GM12878 (cell line): ENCODE results near the gene PTPRN2. TPM values are rescaled to one million over a fixed set of nuclear protein-coding genes. Genes with fewer than 3 reads are reported as not detected.

Experiments
- ATAC-seq: fragments of 200-7000 bp; cut with Tn5 transposase; 3 replicates; pipeline ENCODE4 v1.9.1; 2020; ENCODE audit warnings: mild to moderate bottlenecking, moderate library complexity
- BruUV-seq: library from RNA; stranded (reverse); fragments of 400-500 nt; replicated peaks from 2 replicates; lab custom pipeline; 2021; lab: Mats Ljungman, UMichigan
- CTCF ChIA-PET: fragments of 300-600 bp; sonication (Branson Sonifier 250); formaldehyde crosslinking; extraction: SDS; loops from one replicate; lab custom pipeline; 2021; ENCODE audit warnings: inconsistent platforms; lab: Yijun Ruan, JAX
- POLR2A ChIA-PET: fragments of 350-600 bp; formaldehyde crosslinking; extraction: SDS; loops from one replicate; lab custom pipeline; 2021; ENCODE audit warnings: inconsistent platforms; lab: Charles Lee
- RAD21 ChIA-PET: fragments of 300-600 bp; sonication (Branson Sonifier 250); formaldehyde crosslinking; loops from one replicate; lab custom pipeline; 2023; ENCODE audit warnings: antibody characterized with exemption; ENCODE audit not compliant: unreplicated experiment; lab: Charles Lee
- SMC1A ChIA-PET: fragments of 300-600 bp; sonication (Branson Sonifier 250); formaldehyde crosslinking; loops from one replicate; lab custom pipeline; 2023; ENCODE audit not compliant: unreplicated experiment, uncharacterized antibody; lab: Charles Lee
- DNase-seq: peaks from one replicate; pipeline ENCODE4 v3.0.0-alpha.2; 2011; ENCODE audit warnings: low read depth, low spot score
- FAIRE-seq: peaks from 3 replicates; lab custom pipeline; 2011; peaks lifted over from hg19 to GRCh38; lab: Jason Lieb, UNC
- H2AFZ ChIP-seq: 2 replicates; pipeline ENCODE4 v1.6.0; 2011; ENCODE audit warnings: low read depth, low read length, control low read depth; ENCODE audit not compliant: control insufficient read depth
- H3K27ac ChIP-seq: 2 replicates; pipeline ENCODE4 v1.5.1; 2011; ENCODE audit warnings: control low read depth; ENCODE audit not compliant: control insufficient read depth, insufficient read depth
- H3K27me3 ChIP-seq, 2 experiments: replicated peaks in 1 of 2; 2 replicates each; pipeline versions ENCODE4 v1.6.0 to v1.6.1; 2011; ENCODE audit warnings: low read length in 1 of 2; ENCODE audit not compliant: control insufficient read depth in 2 of 2, insufficient read depth in 2 of 2
- H3K36me3 ChIP-seq, 2 experiments: 2 replicates each; pipeline ENCODE4 v1.5.1; 2011; ENCODE audit warnings: low read length in 1 of 2; ENCODE audit not compliant: control insufficient read depth in 2 of 2, insufficient read depth in 2 of 2
- H3K4me1 ChIP-seq: 2 replicates; pipeline ENCODE4 v1.6.1; 2011; ENCODE audit warnings: mild to moderate bottlenecking, low read length, moderate library complexity, mixed read lengths; ENCODE audit not compliant: control insufficient read depth, insufficient read depth
- H3K4me2 ChIP-seq: 2 replicates; pipeline ENCODE4 v1.6.0; 2011; ENCODE audit warnings: control low read depth; ENCODE audit not compliant: control insufficient read depth, insufficient read depth
- H3K4me3 ChIP-seq: fragments of 200-600 bp; sonication (generic); 2 replicates; pipeline ENCODE4 v1.5.1; 2016
- H3K79me2 ChIP-seq: 2 replicates; pipeline ENCODE4 v1.6.0; 2011; ENCODE audit warnings: low read length; ENCODE audit not compliant: control insufficient read depth, insufficient read depth
- H3K9ac ChIP-seq: 2 replicates; pipeline ENCODE4 v1.8.0; 2011; ENCODE audit warnings: low read length, control low read depth, mixed read lengths; ENCODE audit not compliant: control insufficient read depth, insufficient read depth
- H3K9me3 ChIP-seq: replicated peaks from 3 replicates; pipeline ENCODE4 v1.5.1; 2011; ENCODE audit warnings: mild to moderate bottlenecking, low read length; ENCODE audit not compliant: control insufficient read depth, insufficient read depth
- H4K20me1 ChIP-seq: 2 replicates; pipeline ENCODE4 v1.6.0; 2011; ENCODE audit not compliant: control insufficient read depth, insufficient read depth
- ATF2 ChIP-seq: IDR thresholded peaks from 2 replicates; pipeline ENCODE4 v1.6.1; 2012; ENCODE audit warnings: low read length, inconsistent platforms
- FOXK2 ChIP-seq: fragments of 450-650 bp; IDR thresholded peaks from 2 replicates; pipeline ENCODE4 v1.6.1; 2017; ENCODE audit warnings: mild to moderate bottlenecking, moderate library complexity
- MAX ChIP-seq: IDR thresholded peaks from 2 replicates; pipeline ENCODE4 v1.6.1; 2012; ENCODE audit warnings: low read depth, low read length, improper control_type of control experiment
- MYC ChIP-seq: IDR thresholded peaks from 2 replicates; pipeline ENCODE4 v1.6.1; 2011; ENCODE audit warnings: mild to moderate bottlenecking, low read length, moderate library complexity, inconsistent platforms; ENCODE audit not compliant: insufficient read depth, insufficient replicate concordance, insufficient read length, severe bottlenecking
- WGBS: methylation state at CpG from one replicate; pipeline ENCODE4 v1.1.6; 2016; ENCODE audit warnings: low lambda C conversion rate; ENCODE audit not compliant: insufficient replicate concordance, insufficient coverage; ENCODE audit errors: missing lambda C conversion rate; 5-methylcytosine and 5-hydroxymethylcytosine counted together
- in situ Hi-C: fragments of 300-500 bp; cut with MboI; formaldehyde crosslinking; loops from 9 replicates; pipeline ENCODE4 v1.14.3; 2018; ENCODE audit warnings: mixed read lengths
- intact Hi-C: fragments of 100-400 bp; cut with micrococcal nuclease; formaldehyde crosslinking; loops from one replicate; pipeline ENCODE4 v1.14.2; 2022; ENCODE audit not compliant: unreplicated experiment
- polyA plus RNA-seq, 11 experiments: library from polyadenylated mRNA; depleted of rRNA in 4 of 11; unstranded in 6 of 11; stranded (reverse) in 5 of 11; fragments of >200 nt; fragmentation: Nextera tagmentation in 4 of 11; fragmentation: Illumina TruSeq in 1 of 11; extraction: Ambion mirVana in 4 of 11; extraction: Trizol in 1 of 11; gene quantifications; 1 replicate in 1 of 11; 2 replicates in 10 of 11; pipeline versions ENCODE4 v1.2.1 to v1.2.3, GENCODE V29; 2011 to 2016; ENCODE audit warnings: inconsistent platforms in 2 of 11, missing spikeins in 2 of 11, low read depth in 1 of 11
- total RNA-seq, 4 experiments: library from RNA; depleted of rRNA in 3 of 4; stranded (reverse); fragments of >200 nt in 3 of 4; fragmentation: Illumina TruSeq in 1 of 4; extraction: Trizol in 1 of 4; gene quantifications; 2 replicates each; pipeline versions ENCODE4 v1.2.1 to v1.2.3, GENCODE V29; 2013 to 2021

PTPRN2 gene
- total and polyA plus RNA-seq, 10 of the 15 experiments (the other 5 are each of a cell fraction or from before 2014, with no cell fraction given) = 5.4 TPM; not detected in 9

DNA sequence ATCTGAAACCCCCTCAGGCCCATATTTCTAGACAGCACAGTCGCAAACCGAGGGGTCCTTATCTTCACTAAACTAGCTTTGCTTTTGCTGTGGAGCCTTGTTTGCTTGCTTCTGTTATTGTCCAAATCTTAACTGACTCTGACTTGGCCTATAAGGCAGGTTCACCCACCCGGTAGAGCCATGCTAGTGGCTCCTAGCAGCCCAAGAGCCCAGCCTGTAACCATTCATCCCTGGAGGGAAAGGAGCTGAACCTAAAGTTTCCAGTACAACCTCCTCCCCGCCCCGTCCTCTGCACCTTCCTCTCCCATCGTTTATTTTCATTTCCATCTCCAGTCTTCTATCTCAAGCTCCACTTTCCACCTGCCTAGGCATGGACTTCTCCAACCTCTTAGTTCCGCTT lies 345.7 kb downstream of the PTPRN2 start:
- 22% methylated on average over 7 of the region's 7 CpGs for WGBS
- Histone ChIP-seq H2AFZ (no peak overlapping the region), H3K9me3 (no peaks in the 10 kb centered on the region; the same call in 2 of the 3 replicates), H3K4me2 (no peak overlapping the region), H3K79me2 (no peaks in the 10 kb centered on the region), H3K9ac (no peak overlapping the region), H3K36me3 (no peaks in the 10 kb centered on the region), H3K4me3 (no peak overlapping the region), H4K20me1 (no peaks in the 10 kb centered on the region), H3K27me3 (no peaks in the 10 kb centered on the region), H3K27ac (no peak overlapping the region), H3K4me1 (no peaks in the 10 kb centered on the region)
- FAIRE-seq = no peak
- no peak for DNase-seq
- ATAC-seq = no peak
- POLR2A ChIA-PET = no interaction called here
- in situ Hi-C loops = no loop called here
- CTCF ChIA-PET = no interaction called here
- RAD21 ChIA-PET = no interaction called here
- TF ChIP-seq ATF2 = no peak
- no peak for TF ChIP-seq MAX
- no peak for TF ChIP-seq FOXK2
- SMC1A ChIA-PET = no interaction called here
- intact Hi-C loops = no loop called here
- no TSS peak for BruUV-seq

- intact Hi-C loops = no loop called here
- DNase-seq = no peak
- H3K27me3 ChIP-seq = no peaks in the 10 kb centered on the region
- no peak for TF ChIP-seq MYC
- TF ChIP-seq, all 136 proteins: peak for 0
- H3K4me3 ChIP-seq = no peak overlapping the region
- H3K9me3 ChIP-seq = no peaks in the 10 kb centered on the region; the same call in 2 of the 3 replicates
- FAIRE-seq (no peak), ATAC-seq (no peak)
- 21% methylated on average over 3 of the region's 3 CpGs for WGBS
- no peaks in the 10 kb centered on the region for H3K4me1 ChIP-seq
- no peak overlapping the region for H2AFZ ChIP-seq
- H3K4me2 ChIP-seq = no peak overlapping the region
- no peaks in the 10 kb centered on the region for H3K79me2 ChIP-seq
- ChIA-PET CTCF (no interaction called here), SMC1A (no interaction called here), RAD21 (no interaction called here), POLR2A (no interaction called here)
- H4K20me1 ChIP-seq = no peaks in the 10 kb centered on the region
- BruUV-seq = no TSS peak
- in situ Hi-C loops = no loop called here
- H3K27ac ChIP-seq = no peak overlapping the region
- H3K36me3 ChIP-seq = no peaks in the 10 kb centered on the region
- H3K9ac ChIP-seq = no peak overlapping the region
Observed at GRCh38 chr7:158240801-158241200, 346.8 kb downstream of the PTPRN2 start.
